Heart left ventricle (tissue), 16 donors: ENCODE measurements around the gene COL26A1. TPM values are rescaled to one million over a fixed set of nuclear protein-coding genes. Genes with fewer than 3 reads are reported as not detected.
"Not testable (repeated sequence)": the region's sequence is repeated elsewhere in the genome, so short reads cannot be mapped to it uniquely, and the experiment has no call there.

Source experiments
- ATAC-seq, 4 donors: fragments of 200-7000 bp; cut with Tn5 transposase; one replicate each; pipeline ENCODE4 v1.9.1; 2020 to 2022; ENCODE audit warnings: moderate library complexity in 4 of 4, mild to moderate bottlenecking in 3 of 4, moderate number of reproducible peaks in 1 of 4
- DNase-seq, 5 donors: peaks; one replicate each; pipeline ENCODE4 v3.0.0-alpha.2; 2020
- H3K27ac ChIP-seq, 12 donors: fragments of 200-600 bp; sonication (generic) in 4 of 12; one replicate each; pipeline versions ENCODE4 v1.5.0 to v1.8.0; 2016 to 2022; ENCODE audit warnings: mild to moderate bottlenecking in 2 of 12
- H3K27me3 ChIP-seq, 9 donors: fragments of 200-600 bp; sonication (generic) in 2 of 9; one replicate each; pipeline versions ENCODE4 v1.5.1 to v1.8.0; 2016 to 2022; ENCODE audit warnings: mild to moderate bottlenecking in 3 of 9
- H3K36me3 ChIP-seq, 9 donors: fragments of 200-600 bp; sonication (generic) in 2 of 9; one replicate each; pipeline versions ENCODE4 v1.5.0 to v1.8.0; 2018 to 2022; ENCODE audit warnings: mild to moderate bottlenecking in 2 of 9
- H3K4me1 ChIP-seq, 12 donors: fragments of 200-600 bp; sonication (generic) in 4 of 12; one replicate each; pipeline versions ENCODE4 v1.5.0 to v1.8.0; 2016 to 2022; ENCODE audit warnings: mild to moderate bottlenecking in 3 of 12
- H3K4me3 ChIP-seq, 12 donors: fragments of 200-600 bp; sonication (generic) in 4 of 12; one replicate each; pipeline versions ENCODE4 v1.5.0 to v1.8.0; 2017 to 2022; ENCODE audit warnings: mild to moderate bottlenecking in 9 of 12, moderate library complexity in 4 of 12
- H3K9me3 ChIP-seq, 12 donors: fragments of 200-600 bp; sonication (generic) in 4 of 12; one replicate each; pipeline versions ENCODE4 v1.5.0 to v1.8.0; 2016 to 2022; ENCODE audit warnings: mild to moderate bottlenecking in 1 of 12
- POLR2A ChIP-seq, 2 donors: fragments of 450-650 bp; IDR thresholded peaks; one replicate each; pipeline ENCODE4 v1.6.1; 2017; ENCODE audit warnings: antibody characterized with exemption in 2 of 2, mild to moderate bottlenecking in 2 of 2, moderate library complexity in 2 of 2
- WGBS, 4 donors: extraction: QIAGEN DNeasy Blood & Tissue Kit in 2 of 4; methylation state at CpG; one replicate each; pipeline versions ENCODE4 v1.1.5 to v1.1.7; 2013 to 2018; 5-methylcytosine and 5-hydroxymethylcytosine counted together
- intact Hi-C, 10 donors: fragments of 100-400 bp; cut with DNase I; formaldehyde crosslinking; loops; one replicate each; pipeline versions ENCODE4 v1.11.1 to v1.14.2; 2022
- polyA plus RNA-seq, 2 donors: library from polyadenylated mRNA; stranded (reverse); fragments of 200-250 nt; gene quantifications; one replicate each; pipeline ENCODE4 v1.2.3, GENCODE V29; 2013
- total RNA-seq, 9 donors: library from RNA; depleted of rRNA in 2 of 9; stranded (reverse); fragments of >200 nt in 2 of 9; fragmentation: NEBNext Ultra II Directional in 3 of 9; extraction: Animal tissue kit (Norgen Biotek cat#: 25700) in 3 of 9; gene quantifications; one replicate each; pipeline versions ENCODE4 v1.1.0 to v1.2.4, GENCODE V29; 2016 to 2023
- TF ChIP-seq, protein P1 (sequence below), 12 donors: fragments of 200-600 bp; sonication (generic) in 4 of 12; IDR thresholded peaks; one replicate each; pipeline versions ENCODE4 v1.5.0 to v1.8.0; 2018 to 2022; ENCODE audit warnings: antibody characterized with exemption in 12 of 12, mild to moderate bottlenecking in 5 of 12
- donor health status: ischemic (EF 13 %, LVEDD 7.1; RV severe dilation, severe dysfunction).
- donor health status: healthy with polysubstance abuse.
- donor health status: DM: no; HTN: yes; CAD: no.
- donor health status: DM: no; HTN: no; CAD: no.
- donor health status: ischemic (EF 25% LVEDD 6.9; RV normal size, moderate dysfunction).
- donor health status: ischemic (EF 25% LVEDD 5.7; RV mildly dilated, moderate dysfunction).
- donor health status: healthy.
- donor health status: DM: yes; HTN: yes; CAD: no.
- donor health status: ischemic (EF 35%, LVEDD 5.7; RV mildly dilated, moderate dysfunction).
- donor health status: nonischemic (EF 11% LVEDD 7.7; RV severe dilation, severe dysfunction).
- donor health status: DM: yes; HTN: yes; CAD: no.
- donor health status: PGD.
- donor health status: ischemic (EF 29% LVEDD 5.4; RV normal size, mild dysfunction).
- donor health status: nonischemic (EF 23%, LVEDD 6.1; RV moderate dilation, normal function).

COL26A1 gene
- total and polyA plus RNA-seq, 11 donors: 0.08 to 2.1 TPM; not detected in 9

DNA sequence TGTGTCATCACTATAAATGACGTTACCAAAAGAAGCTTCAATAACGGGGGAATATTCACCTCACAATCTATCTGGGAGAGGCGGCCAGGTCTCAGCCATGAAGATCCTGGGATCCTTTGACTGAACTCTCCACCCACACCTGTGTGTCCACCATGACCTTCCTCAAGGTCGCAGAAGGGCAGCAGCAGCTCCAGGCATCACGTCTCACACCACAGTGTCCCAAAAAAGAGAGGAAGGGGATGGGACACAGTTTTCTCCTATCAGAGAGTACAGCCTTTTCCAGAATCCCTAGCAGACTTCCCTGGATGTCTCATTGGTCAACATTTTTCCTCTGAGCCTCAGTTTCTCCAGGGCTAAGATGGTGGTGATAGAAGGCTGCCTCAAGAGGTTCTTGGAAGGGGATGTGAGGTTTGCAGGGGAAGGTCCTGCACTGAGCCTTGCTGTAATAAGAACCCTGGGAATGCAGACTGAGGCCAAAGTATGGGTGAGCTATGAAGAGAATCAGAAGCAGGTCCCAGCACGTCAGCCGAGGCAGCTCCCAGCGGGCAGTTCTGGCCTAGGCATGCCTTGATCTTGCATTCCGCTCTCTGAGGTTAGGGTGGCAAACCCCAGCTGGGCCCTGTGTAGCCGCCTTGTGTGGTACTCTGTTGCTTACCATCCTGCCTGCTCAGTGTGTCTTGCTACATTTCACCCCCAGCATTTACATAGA is 63.8 kb downstream of the COL26A1 start:
- no peak for DNase-seq
- Histone ChIP-seq H3K36me3 (no peaks in the 10 kb centered on the region), H3K27ac (no peak overlapping the region), H3K4me1 (no peaks in the 10 kb centered on the region), H3K27me3 (peaks cover 0 to 22% (median 0%) of the 10 kb centered on the region in 9 donors), H3K9me3 (no peaks in the 10 kb centered on the region), H3K4me3 (no peak overlapping the region)
- WGBS, 4 donors: 82 to 89% (median 84%) methylated on average over 10 of the region's 10 CpGs
- intact Hi-C loops: no loop called here
- no peak for ATAC-seq
- TF ChIP-seq, protein P1, sequence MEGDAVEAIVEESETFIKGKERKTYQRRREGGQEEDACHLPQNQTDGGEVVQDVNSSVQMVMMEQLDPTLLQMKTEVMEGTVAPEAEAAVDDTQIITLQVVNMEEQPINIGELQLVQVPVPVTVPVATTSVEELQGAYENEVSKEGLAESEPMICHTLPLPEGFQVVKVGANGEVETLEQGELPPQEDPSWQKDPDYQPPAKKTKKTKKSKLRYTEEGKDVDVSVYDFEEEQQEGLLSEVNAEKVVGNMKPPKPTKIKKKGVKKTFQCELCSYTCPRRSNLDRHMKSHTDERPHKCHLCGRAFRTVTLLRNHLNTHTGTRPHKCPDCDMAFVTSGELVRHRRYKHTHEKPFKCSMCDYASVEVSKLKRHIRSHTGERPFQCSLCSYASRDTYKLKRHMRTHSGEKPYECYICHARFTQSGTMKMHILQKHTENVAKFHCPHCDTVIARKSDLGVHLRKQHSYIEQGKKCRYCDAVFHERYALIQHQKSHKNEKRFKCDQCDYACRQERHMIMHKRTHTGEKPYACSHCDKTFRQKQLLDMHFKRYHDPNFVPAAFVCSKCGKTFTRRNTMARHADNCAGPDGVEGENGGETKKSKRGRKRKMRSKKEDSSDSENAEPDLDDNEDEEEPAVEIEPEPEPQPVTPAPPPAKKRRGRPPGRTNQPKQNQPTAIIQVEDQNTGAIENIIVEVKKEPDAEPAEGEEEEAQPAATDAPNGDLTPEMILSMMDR (IDR thresholded peaks at IDR 0.05): no peak
- TF ChIP-seq POLR2A (IDR thresholded peaks at IDR 0.05): no peak

DNA sequence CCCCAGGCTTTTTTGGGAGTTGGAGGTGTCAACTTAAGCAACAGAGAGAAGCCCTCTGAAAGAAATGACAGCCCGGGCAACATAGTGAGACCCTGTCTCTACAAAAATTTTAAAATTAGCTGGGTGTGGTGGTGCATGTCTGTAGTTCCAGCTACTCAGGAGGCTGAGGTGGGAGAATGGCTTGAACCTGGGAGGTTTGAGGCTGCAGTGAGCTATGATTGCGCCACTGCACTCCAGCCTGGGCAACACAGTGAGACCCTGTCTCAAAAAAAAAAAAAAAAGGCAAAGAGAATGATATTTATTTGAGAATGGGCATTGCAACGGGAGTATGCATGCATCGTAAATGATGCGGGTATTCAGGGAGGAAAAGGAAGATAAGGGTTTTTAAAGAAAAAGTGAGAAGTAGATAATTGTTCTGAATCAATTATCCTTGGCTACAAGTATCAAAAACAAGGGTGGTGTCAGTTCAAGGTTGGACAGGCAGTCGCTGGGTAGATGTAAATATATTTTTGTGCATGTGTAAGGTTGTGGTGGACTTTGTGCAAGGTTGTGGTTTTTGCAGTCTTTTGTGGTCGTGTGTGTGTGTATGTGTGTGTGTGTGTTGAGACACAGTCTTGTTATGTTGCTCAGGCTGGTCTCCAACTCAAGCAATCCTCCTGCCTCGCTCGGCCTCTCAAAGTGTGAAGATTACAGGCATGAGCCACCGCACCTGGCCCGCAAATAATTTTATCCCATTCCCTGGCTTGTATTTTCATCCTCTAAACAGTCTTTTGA is 65.6 kb downstream of the COL26A1 start:
- H3K36me3 ChIP-seq: no peaks in the 10 kb centered on the region
- ATAC-seq (no peak), DNase-seq (no peak)
- no peak overlapping the region for H3K27ac ChIP-seq
- intact Hi-C loops: no loop called here
- WGBS, 4 donors: 83 to 85% (median 83%) methylated on average over 11 of the region's 11 CpGs
- H3K4me3 ChIP-seq: no peak overlapping the region
- H3K27me3 ChIP-seq: peaks cover 0 to 25% (median 3%) of the 10 kb centered on the region in 9 donors
- H3K4me1 ChIP-seq: no peaks in the 10 kb centered on the region
- no peaks in the 10 kb centered on the region for H3K9me3 ChIP-seq
- TF ChIP-seq, protein P1 (IDR thresholded peaks at IDR 0.05): no peak
- no peak for TF ChIP-seq POLR2A (IDR thresholded peaks at IDR 0.05)

DNA sequence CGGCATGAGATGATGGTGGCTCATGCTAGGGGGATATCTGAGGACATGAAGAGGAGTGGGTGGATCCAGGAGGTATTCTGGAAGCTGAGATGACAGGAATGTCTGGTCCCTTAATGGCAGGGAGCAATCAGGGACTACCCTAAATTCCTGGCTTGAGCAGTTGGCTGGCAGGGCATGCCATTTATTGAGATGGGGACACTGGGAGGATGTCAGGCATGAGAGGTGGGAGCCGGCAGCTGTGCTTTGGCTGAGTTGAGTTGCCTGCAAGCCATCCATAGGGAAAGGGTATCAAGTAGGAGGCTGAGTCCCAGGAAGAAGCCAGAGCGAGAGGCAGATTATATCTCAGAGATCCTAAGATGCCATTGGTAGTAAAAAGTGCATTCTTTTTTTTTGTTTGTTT is 69.6 kb downstream of the COL26A1 start:
- ATAC-seq: no peak
- Histone ChIP-seq H3K4me3 (no peak overlapping the region), H3K36me3 (no peaks in the 10 kb centered on the region), H3K27me3 (peaks cover 0 to 60% (median 18%) of the 10 kb centered on the region in 9 donors), H3K27ac (no peak overlapping the region), H3K9me3 (no peaks in the 10 kb centered on the region), H3K4me1 (no peaks in the 10 kb centered on the region)
- DNase-seq: no peak
- 75 to 96% (median 86%) methylated on average over 3 of the region's 3 CpGs for WGBS, 4 donors
- intact Hi-C loops: no loop called here
- TF ChIP-seq, protein P1 (IDR thresholded peaks at IDR 0.05): no peak
- no peak for TF ChIP-seq POLR2A (IDR thresholded peaks at IDR 0.05)

DNA sequence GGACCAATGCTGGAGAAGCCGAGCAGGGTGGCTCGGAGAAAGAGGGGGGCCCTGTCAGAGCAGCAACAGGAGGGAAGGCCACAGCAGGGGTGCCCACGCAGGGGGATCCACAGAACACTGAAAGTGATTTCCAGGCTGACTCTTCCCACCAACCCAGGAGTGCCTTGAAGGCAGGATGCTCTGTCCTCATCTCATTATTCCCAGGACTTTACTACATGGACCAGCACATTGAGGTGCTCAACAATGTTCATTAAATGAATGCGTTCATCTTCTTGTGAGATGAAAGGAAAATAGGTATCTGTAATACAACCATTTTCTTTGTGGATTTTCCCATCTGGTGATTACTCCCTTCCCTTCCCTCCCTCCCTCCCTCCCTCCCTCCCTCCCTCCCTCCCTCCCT is 71.0 kb downstream of the COL26A1 start:
- DNase-seq: no peak
- WGBS, 4 donors: 71 to 80% (median 78%) methylated on average over 4 of the region's 4 CpGs

DNA sequence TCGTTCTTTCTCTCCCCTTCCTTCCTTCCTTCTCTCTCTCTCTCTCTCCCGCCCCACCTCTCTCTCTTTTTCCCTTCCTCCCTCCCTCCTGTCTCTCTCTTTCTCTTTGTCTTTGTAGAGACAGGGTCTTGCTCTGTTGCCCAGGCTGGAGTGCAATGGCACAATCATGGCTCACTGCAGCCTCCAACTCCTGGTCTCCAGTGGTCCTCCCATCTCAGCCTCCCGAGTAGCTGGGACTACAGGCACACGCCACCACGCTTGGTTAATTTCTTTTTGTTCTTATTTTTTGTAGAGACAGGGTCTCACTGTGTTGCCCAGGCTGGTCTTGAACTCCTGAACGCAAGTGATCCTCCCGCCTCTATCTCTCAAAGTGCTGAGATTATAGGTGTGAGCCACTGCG is 71.5 kb downstream of the COL26A1 start:
- ATAC-seq, DNase-seq, intact Hi-C loops, H3K4me3 ChIP-seq, H3K9me3 ChIP-seq, H3K27ac ChIP-seq, H3K4me1 ChIP-seq, H3K36me3 ChIP-seq: not testable (repeated sequence)
- H3K27me3 ChIP-seq: peaks cover 0 to 60% (median 18%) of the 10 kb centered on the region in 9 donors
- WGBS, 4 donors: 85 to 90% (median 88%) methylated on average over 8 of the region's 8 CpGs

More for the DNA sequence above, 71.0 kb downstream of the COL26A1 start:
- H3K9me3 ChIP-seq: no peaks in the 10 kb centered on the region
- H3K4me3 ChIP-seq: no peak overlapping the region
- no peak overlapping the region for H3K27ac ChIP-seq
- peaks cover 0 to 60% (median 18%) of the 10 kb centered on the region in 9 donors for H3K27me3 ChIP-seq
- ATAC-seq: no peak
- H3K4me1 ChIP-seq: no peaks in the 10 kb centered on the region
- H3K36me3 ChIP-seq: no peaks in the 10 kb centered on the region
- intact Hi-C loops: no loop called here
- TF ChIP-seq, protein P1 (IDR thresholded peaks at IDR 0.05): no peak
- no peak for TF ChIP-seq POLR2A (IDR thresholded peaks at IDR 0.05)
